ENCODE data around the gene MT2A. TPM values are rescaled to one million over a fixed set of nuclear protein-coding genes. Genes with fewer than 3 reads are reported as not detected.
"Not testable (repeated sequence)": the region's sequence is repeated elsewhere in the genome, so short reads cannot be mapped to it uniquely, and the experiment has no call there.

The MT2A gene
- total and polyA plus RNA-seq, 2 experiments from 2014 or later: 70.3 to 1,143 TPM

GRCh38 chr16:56620339-56620897 is 12.0 kb downstream of the MT2A start:
- Histone ChIP-seq H4K20me1 (ENCODE audit: insufficient read depth, poor library complexity, severe bottlenecking) (no peaks in the 10 kb centered on the region), H3K27me3 (peaks cover 55% of the 10 kb centered on the region), H3K4me2 (no peak overlapping the region), H3K9me3 (ENCODE audit: low read depth) (no peaks in the 10 kb centered on the region), H3K9me2 (replicated peaks; ENCODE audit: insufficient read depth) (no peaks in the 10 kb centered on the region), H3K27ac (no peak overlapping the region), H3K79me2 (no peaks in the 10 kb centered on the region), H3K4me1 (ENCODE audit: insufficient read depth) (no peaks in the 10 kb centered on the region), H3K36me3 (replicated peaks; ENCODE audit: insufficient read depth, low read depth) (no peaks in the 10 kb centered on the region), H3K4me3 (no peak overlapping the region), H2AFZ (no peak overlapping the region)
- TF ChIP-seq EZH2 (IDR thresholded peaks at IDR 0.05; ENCODE audit: borderline replicate concordance): no peak
- TF ChIP-seq EZH2phosphoT487 (IDR thresholded peaks at IDR 0.05; ENCODE audit: low read depth, severe bottlenecking, unreplicated experiment): no peak
- TF ChIP-seq CTCF (IDR thresholded peaks at IDR 0.05; ENCODE audit: poor library complexity): no peak
- 76% methylated on average over 8 of the region's 8 CpGs for WGBS (ENCODE audit: low lambda C conversion rate, missing lambda C conversion rate)
- no peak for DNase-seq (ENCODE audit: low spot score)

DNA sequence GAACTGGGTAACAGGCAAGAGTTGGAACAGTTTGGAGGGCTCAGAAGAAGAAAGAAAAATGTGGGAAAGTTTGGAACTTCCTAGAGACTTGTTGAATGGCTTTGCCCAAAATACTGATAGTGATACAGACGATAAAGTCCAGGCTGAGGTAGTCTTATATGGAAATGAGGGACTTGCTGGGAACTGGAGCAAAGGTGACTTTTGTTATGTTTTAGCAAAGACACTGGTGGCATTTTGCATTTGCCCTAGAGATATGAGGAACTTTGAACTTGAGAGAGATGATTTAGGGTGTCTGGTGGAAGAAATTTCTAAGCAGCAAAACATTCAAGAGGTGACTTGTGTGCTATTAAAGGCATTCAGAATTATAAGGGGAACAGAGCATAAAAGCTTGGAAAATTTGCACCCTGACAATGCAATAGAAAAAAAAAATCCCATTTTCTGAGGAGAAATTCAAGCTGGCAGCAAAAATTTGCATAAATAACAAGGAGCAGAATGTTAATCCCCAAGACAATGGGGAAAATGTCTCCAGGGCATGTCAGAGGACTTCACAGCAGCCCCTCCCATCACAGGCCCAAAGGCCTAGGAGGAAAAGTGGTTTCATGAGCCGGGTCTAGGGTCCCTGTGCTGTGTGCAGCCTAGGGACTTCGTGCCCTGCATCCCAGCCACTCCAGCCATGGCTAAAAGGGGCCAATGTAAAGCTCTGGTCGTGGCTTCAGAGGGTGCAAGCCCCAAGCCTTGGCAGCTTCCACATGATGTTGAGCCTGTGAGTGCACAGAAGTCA is 13.5 kb downstream of the MT2A start:
- DNase-seq (ENCODE audit: low spot score); H3K4me1 ChIP-seq (ENCODE audit: insufficient read depth); H3K36me3 ChIP-seq (replicated peaks; ENCODE audit: insufficient read depth, low read depth); H3K9me2 ChIP-seq (replicated peaks; ENCODE audit: insufficient read depth); H3K4me3 ChIP-seq; H3K4me2 ChIP-seq; H3K9me3 ChIP-seq (ENCODE audit: low read depth); H2AFZ ChIP-seq; H3K27ac ChIP-seq; H4K20me1 ChIP-seq (ENCODE audit: insufficient read depth, poor library complexity, severe bottlenecking); H3K79me2 ChIP-seq: not testable (repeated sequence)
- H3K27me3 ChIP-seq: peaks cover 59% of the 10 kb centered on the region
- WGBS (ENCODE audit: low lambda C conversion rate, missing lambda C conversion rate): 53% methylated on average over 4 of the region's 4 CpGs

GRCh38 chr16:56623184-56623583 is 14.8 kb downstream of the MT2A start:
- not testable (repeated sequence) for H3K36me3 ChIP-seq (replicated peaks; ENCODE audit: insufficient read depth, low read depth); H3K4me3 ChIP-seq; H3K4me2 ChIP-seq; H3K4me1 ChIP-seq (ENCODE audit: insufficient read depth); H3K9me2 ChIP-seq (replicated peaks; ENCODE audit: insufficient read depth); H2AFZ ChIP-seq; H3K27ac ChIP-seq; H3K9me3 ChIP-seq (ENCODE audit: low read depth); DNase-seq (ENCODE audit: low spot score); H3K79me2 ChIP-seq; H4K20me1 ChIP-seq (ENCODE audit: insufficient read depth, poor library complexity, severe bottlenecking)
- WGBS (ENCODE audit: low lambda C conversion rate, missing lambda C conversion rate): 92% methylated on average over 5 of the region's 5 CpGs
- H3K27me3 ChIP-seq: peaks cover 48% of the 10 kb centered on the region

DNA sequence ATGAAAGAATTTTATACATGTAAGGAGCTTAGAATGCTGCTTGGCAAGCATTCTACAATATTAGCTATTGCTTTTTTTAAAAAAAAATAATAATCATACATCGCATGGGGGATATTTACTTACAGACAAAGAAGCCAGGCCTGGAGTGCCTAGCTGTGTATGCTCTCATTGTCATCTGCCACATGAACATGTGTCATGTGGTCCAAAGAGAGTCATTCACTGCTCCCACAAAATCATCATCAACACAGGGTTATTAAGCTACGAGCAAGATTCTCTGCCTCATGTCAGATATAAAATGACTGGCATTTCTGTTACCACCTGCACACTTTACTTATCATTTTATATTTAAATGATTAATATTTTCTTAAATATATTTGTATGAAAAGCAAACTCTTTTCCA is 15.3 kb downstream of the MT2A start:
- Histone ChIP-seq H3K4me2 (no peak overlapping the region), H4K20me1 (ENCODE audit: insufficient read depth, poor library complexity, severe bottlenecking) (no peaks in the 10 kb centered on the region), H3K27ac (no peak overlapping the region), H3K9me3 (ENCODE audit: low read depth) (no peaks in the 10 kb centered on the region), H3K9me2 (replicated peaks; ENCODE audit: insufficient read depth) (no peaks in the 10 kb centered on the region), H2AFZ (no peak overlapping the region), H3K36me3 (replicated peaks; ENCODE audit: insufficient read depth, low read depth) (no peaks in the 10 kb centered on the region), H3K4me3 (no peak overlapping the region), H3K27me3 (peaks cover 46% of the 10 kb centered on the region), H3K79me2 (no peaks in the 10 kb centered on the region), H3K4me1 (ENCODE audit: insufficient read depth) (peaks cover 4% of the 10 kb centered on the region)
- DNase-seq (ENCODE audit: low spot score): no peak
- TF ChIP-seq CTCF (IDR thresholded peaks at IDR 0.05; ENCODE audit: poor library complexity) (no peak), EZH2phosphoT487 (IDR thresholded peaks at IDR 0.05; ENCODE audit: low read depth, severe bottlenecking, unreplicated experiment) (no peak), EZH2 (IDR thresholded peaks at IDR 0.05; ENCODE audit: borderline replicate concordance) (no peak)
- WGBS (ENCODE audit: low lambda C conversion rate, missing lambda C conversion rate): 93% methylated on average over 2 of the region's 2 CpGs
